SK-N-SH (cell line): ENCODE data around the gene ATP6V0C.

Source experiments
- CTCF ChIP-seq: fragments of 200-600 bp; sonication (generic); IDR thresholded peaks from 2 replicates; pipeline ENCODE4 v1.6.1; 2017; ENCODE audit warnings: antibody characterized with exemption, mild to moderate bottlenecking, moderate library complexity
- JUND ChIP-seq: IDR thresholded peaks from 2 replicates; pipeline ENCODE4 v1.4.0; 2012
- MAX ChIP-seq: IDR thresholded peaks from 2 replicates; pipeline ENCODE4 v1.4.0; 2012; ENCODE audit warnings: low read depth
- POLR2AphosphoS5 ChIP-seq: IDR thresholded peaks from 2 replicates; pipeline ENCODE4 v1.6.1; 2012; ENCODE audit warnings: low read depth, low read length
- RAD21 ChIP-seq: IDR thresholded peaks from 2 replicates; pipeline ENCODE4 v1.6.1; 2012; ENCODE audit warnings: mild to moderate bottlenecking, low read length
- SMC3 ChIP-seq: IDR thresholded peaks from 2 replicates; pipeline ENCODE4 v1.6.1; 2012; ENCODE audit warnings: low read depth, low read length, improper control_type of control experiment
- USF2 ChIP-seq: fragments of 150-350 bp; IDR thresholded peaks from 2 replicates; pipeline ENCODE4 v1.6.1; 2017; ENCODE audit warnings: antibody characterized with exemption, low read length, low read depth, borderline replicate concordance
- YY1 ChIP-seq: IDR thresholded peaks from 2 replicates; pipeline ENCODE4 v1.4.0; 2012; ENCODE audit warnings: low read depth, mild to moderate bottlenecking

- TF ChIP-seq CTCF (no peak), JUND (no peak), RAD21 (no peak), MAX (no peak), SMC3 (no peak), POLR2AphosphoS5 (no peak), YY1 (no peak), USF2 (no peak)
Observed at GRCh38 chr16:2531371-2531695, 17.6 kb downstream of the ATP6V0C start, which contains the start of gene CEMP1.
